GM18909 (cell line): ENCODE measurements around the gene STK38L.
"Not testable (repeated sequence)": the region's sequence is repeated elsewhere in the genome, so short reads cannot be mapped to it uniquely, and the experiment has no call there.

Experiments
- ATAC-seq: cut with Tn5 transposase; IDR thresholded peaks from one replicate; pipeline ENCODE4 v1.9.1; 2021; ENCODE audit warnings: mild to moderate bottlenecking; ENCODE audit not compliant: unreplicated experiment, poor library complexity

Gene STK38L

DNA sequence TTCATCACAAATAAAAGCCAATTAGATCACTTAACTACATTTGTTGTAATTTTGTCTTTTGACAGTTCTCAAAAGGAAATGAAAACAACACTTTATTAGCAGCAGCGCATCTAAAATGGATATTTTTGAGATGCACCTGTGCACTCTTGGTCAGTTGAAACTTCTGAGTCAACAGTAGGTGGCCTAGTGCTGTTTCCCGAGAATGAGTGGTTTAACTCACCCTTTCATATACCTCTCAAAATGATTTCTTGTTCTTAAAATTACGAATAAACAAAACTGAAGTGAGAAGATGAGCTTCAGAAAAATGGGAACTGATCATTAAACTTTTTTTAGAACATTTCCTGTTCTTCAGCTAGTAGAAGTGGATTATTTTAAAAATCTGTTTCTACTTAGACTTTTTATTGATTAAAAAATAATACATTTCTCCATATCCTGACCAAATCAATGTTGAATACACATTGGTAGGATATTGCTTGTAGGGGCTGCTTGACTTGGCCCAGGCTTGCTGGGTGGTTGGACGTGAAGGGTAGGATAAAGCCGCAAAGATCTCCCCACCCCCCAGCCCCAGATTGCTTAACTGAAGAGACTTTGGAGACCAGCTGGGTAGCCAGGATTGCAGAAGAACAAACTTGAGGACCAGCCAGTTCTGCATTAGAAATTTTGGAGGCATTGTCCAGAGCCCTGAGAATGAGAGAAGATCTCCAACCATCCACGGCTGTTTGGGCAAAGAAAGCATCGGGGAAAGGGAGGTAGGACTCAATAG is 22.3 kb upstream of the STK38L start:
- peak; percentile 80 for ATAC-seq

DNA sequence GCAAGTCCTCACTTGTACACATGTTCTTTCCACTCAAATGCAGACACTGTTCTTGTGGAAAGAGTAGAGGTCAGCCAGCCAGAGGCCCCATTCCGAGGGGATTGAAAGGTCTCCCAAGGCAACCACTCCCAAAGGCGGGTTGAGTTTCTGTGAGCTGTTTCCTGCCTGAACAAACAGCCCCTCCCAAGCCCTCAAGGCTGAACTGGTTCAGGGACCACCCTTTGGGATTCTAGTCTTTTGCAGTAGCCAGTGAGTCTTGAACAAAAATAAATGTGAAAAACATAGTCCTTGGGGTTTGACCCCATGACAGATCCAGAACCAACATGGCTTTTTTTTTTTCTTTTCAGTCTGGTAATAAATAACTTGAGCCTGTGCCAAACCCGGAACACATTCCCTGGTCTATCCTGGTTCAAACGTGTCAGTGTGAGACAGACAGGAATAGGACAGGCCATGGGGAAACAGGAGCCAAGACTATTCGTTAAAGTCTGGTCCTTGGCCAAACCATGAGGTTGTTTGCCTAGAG is 17.6 kb upstream of the STK38L start:
- ATAC-seq = no peak

DNA sequence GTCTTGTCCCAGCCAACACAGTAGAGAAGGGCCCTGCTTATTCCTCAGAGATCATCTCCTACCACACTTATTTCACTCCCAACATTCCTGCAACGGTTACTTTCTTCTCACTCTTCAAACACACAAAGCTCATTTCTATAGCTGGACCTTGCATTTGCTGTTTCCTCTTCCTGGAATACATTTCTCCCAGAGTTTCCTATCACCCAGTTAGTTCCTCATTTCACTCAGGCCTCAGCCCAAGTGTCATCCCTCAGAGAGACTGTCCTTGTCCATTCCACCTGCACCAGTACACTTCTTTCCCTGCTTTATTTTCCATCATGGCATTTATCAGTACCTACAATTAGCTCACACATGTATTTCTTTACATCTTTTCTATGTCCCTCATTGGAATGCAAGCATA is 14.7 kb upstream of the STK38L start:
- no peak for ATAC-seq

- not testable (repeated sequence) for ATAC-seq
These were observed 12.7 kb upstream of the STK38L start for GRCh38 chr12:27231374-27231773.

DNA sequence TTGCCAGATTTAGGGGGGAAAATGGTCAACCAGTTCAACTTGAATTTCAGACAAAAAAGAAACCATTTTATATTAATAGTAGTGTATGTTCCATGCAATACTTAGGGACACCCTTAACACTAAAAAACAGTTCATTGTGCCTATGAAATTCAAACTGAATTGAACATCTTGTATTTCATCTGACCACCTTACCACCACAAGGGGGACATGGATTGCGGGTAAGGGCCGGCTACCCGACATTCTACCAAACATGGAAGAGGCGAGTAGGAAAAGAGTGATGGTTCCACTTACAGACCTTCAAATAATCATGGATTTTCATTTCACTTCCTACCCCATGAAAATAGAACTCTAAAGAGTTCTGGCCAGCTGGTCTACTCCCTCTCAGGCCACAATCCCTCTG is 10.3 kb upstream of the STK38L start:
- no peak for ATAC-seq

- no peak for ATAC-seq
These were observed 7.6 kb upstream of the STK38L start for GRCh38 chr12:27236498-27236897.

- peak; percentile 68 for ATAC-seq
These were observed 6.0 kb upstream of the STK38L start for GRCh38 chr12:27237790-27238771.

- ATAC-seq = no peak
These were observed 1.1 kb upstream of the STK38L start for GRCh38 chr12:27243006-27243405.

DNA sequence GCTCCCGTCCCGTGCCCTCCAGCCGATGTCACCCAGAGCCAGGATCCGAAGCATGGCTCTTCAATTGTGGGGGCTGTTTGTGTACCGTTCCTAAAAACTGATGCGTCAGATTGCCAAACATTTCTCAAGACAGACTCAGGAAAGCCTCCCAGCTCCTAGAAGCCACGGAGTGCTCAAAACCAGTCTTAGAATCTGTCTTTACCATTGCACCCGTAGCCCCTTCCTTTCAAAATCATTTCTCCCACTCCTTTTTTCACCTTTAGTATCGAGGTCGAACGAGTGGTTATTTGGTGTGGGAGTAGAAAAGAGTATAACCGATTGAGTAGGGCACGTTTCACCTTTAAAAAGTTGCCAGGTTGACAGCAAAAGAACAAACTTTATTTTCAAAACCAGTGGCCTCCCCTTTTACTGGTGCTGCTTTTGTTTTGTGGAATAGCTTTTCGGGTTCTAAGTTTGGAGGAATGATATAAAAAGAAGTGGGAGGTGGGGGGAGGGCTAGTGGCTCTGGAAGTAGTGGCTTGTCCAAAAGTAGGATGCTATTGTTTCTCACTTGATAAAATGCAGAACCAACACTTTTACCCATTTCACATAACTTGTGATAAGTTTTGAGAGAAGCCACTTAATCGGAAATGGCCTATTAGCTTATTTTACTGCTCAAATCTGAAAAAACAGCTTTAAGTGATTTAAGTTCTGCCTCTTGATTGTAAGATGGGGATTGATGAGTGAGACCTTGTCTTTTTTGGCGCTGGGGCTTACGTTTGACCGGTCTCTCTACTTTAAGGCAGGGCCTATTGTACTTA is 803 bp downstream of the STK38L start:
- no peak for ATAC-seq

DNA sequence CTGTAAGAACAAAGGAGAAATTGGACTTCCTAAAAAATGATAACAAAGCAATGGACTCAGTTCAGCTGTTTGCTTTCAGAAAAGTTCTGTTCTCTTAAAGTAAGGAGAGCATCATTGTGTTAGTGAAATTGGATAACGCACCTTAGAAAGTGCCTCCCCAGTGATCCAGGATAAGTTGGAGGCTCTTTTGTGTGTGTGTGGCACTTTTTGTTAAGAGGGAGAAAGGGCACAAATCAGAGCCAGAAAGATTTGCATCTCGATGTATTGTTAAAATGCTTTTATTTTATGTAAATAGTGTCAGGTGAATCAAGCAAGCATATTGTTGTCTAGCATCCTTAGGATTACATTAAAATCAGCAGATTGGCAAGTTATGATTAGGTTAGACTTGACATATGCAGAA is 2.1 kb downstream of the STK38L start:
- no peak for ATAC-seq

DNA sequence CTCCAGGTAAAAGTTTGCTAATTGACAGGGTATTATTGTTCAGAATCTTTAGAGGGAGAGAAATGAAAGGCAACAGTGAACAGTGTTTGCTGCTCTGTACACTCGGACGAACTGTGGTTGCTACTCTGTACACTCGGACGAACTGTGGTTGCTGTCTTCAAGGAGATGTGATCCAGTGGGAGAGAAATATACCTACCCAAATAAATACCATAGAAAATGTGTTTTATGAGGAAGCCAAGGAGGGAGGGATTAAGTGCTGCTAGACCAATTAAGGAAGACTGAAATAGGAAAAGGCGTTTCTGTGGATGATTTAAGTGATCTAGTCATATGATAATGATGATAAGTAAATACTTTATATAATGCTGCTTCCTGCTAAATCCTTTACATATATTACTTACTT is 2.7 kb downstream of the STK38L start:
- no peak for ATAC-seq

GRCh38 chr12:27252934-27253333 is 8.8 kb downstream of the STK38L start:
- ATAC-seq = peak; percentile 59

DNA sequence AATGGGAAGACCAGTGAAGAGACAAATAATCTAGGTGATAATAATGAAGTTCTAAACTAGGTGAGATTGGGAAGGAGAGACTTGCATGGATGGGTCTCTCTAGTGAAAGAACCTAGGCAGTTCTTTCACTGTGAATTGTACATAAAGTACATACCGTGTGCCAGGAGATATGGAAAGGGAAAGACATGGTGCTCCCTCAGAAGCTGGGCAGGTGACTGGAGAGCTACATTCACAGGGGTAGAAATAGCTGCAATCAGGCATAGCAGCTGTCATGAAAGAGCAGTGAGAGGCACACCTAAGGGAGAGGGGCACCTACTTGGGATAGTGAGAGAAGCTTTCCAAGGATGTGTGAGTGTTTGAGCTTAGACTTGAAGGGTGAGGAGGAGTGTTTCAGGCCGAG is 9.3 kb downstream of the STK38L start:
- no peak for ATAC-seq

DNA sequence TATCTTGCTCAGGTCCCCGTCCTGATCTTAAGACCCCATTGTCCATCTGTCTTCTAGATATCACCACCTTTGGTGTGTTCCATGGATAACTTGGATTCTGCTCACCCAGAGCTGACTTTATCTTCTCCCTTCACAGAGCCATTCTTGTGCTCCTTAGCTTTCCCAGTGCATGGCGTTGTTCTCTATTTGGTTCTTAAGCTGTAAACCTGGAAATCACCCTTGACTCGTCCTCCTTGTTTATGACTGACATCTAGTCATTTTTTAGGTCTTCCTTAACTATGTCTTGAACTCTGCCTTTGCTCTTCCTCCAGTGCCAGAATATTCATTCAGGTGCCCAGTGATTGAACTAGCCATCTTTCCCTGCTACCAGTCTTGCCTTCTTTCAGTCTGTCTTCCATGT is 11.7 kb downstream of the STK38L start:
- no peak for ATAC-seq

DNA sequence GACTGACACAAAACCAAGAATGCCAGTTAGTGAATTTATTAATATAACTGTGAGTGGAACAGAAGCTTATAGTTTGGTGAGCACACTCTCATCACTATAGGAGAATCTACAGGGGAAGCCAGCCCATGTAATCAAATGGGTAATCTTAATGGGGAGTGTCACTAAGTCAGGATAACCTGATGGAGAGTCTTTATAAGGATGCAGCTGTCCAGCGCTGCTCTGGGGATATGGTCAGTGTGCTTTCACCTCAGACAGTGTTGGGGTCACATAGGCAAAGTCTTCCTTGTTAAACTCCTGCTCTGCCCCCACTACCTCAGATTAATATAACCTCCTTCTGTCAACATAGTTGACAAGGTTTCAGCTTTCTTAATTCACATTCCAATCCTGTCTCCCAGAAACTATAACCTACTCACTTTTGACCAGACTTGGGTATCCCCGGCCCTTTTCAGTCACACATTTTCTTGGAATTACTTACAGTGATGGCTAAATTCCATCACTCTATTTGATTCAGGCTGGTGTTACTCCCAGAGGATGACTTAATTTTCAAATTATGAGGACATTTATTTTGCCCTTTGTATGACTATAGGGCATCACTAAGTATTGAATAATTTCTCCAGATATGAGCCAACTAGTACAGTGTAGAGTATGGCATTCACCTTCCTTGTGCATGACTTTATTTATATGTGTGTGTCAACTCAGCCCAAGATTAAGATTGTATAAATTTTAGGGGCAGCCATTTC is 13.2 kb downstream of the STK38L start:
- no peak for ATAC-seq

- ATAC-seq = no peak
These were observed 16.7 kb downstream of the STK38L start for GRCh38 chr12:27260746-27261145.

DNA sequence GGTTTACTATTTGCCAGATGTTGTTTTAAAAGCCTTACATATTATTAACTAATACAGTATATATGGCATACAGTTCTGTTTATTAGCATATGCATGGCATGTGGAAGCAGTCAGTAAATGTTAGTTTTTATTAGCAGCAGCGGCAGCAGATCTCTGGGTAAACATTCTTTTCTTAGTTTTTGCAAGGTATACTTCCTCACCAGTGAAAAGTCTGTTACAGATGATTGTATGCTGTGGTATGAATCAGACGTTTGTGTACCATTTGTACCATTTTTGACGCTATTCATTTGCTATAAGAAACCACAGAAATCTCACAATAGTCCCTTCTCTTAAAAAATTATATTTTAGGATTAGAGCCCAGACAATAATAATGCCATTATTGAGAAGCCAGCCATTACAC is 17.8 kb downstream of the STK38L start:
- no peak for ATAC-seq

DNA sequence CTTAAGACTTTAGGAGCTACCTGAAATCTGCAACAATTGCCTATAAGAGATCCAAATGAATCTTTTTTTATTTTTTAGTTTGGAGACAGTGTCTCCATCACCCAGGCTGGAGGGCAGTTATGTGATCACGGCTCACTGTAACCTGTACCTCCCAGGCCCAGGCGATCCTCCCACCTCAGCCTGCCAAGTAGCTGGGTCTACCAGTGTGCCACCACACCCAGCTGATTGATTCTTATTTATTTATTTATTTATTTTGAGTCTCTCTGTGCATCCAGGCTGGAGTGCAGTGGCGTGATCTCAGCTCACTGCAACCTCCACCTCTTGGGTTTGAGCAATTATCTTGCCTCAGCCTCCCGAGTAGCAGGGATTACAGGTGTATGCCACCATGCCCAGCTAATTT is 26.1 kb downstream of the STK38L start:
- ATAC-seq = no peak

DNA sequence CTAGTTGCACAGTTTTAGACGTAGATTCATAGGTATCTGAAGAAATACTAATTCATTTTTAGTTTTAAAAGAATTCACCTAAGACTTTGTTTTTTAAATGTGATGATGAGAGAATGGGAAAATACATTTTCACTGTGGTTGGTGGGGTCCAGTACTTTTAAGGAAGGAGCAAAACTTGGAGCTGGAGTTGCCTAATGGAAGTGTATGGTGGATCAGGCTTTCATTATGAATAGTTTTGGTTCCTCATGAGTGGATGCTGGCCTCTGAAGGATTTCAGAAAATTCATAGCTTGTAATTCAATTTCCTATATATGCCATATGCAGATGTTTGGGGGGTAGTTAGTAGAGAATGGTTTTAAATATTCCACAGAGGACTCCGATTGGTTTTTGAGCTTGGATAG is 27.1 kb downstream of the STK38L start:
- ATAC-seq = no peak
